ENCODE data around the gene DOC2A. TPM values are rescaled to one million over a fixed set of nuclear protein-coding genes. Genes with fewer than 3 reads are reported as not detected.

Gene DOC2A
- total and polyA plus RNA-seq, 10 of the 15 experiments (the other 5 are each of a cell fraction or from before 2014, with no cell fraction given): 0.06 to 0.17 (median 0.12) TPM; not detected in 6

- TF ChIP-seq, protein P1, sequence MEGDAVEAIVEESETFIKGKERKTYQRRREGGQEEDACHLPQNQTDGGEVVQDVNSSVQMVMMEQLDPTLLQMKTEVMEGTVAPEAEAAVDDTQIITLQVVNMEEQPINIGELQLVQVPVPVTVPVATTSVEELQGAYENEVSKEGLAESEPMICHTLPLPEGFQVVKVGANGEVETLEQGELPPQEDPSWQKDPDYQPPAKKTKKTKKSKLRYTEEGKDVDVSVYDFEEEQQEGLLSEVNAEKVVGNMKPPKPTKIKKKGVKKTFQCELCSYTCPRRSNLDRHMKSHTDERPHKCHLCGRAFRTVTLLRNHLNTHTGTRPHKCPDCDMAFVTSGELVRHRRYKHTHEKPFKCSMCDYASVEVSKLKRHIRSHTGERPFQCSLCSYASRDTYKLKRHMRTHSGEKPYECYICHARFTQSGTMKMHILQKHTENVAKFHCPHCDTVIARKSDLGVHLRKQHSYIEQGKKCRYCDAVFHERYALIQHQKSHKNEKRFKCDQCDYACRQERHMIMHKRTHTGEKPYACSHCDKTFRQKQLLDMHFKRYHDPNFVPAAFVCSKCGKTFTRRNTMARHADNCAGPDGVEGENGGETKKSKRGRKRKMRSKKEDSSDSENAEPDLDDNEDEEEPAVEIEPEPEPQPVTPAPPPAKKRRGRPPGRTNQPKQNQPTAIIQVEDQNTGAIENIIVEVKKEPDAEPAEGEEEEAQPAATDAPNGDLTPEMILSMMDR (IDR thresholded peaks at IDR 0.05 in 2 of 3, conservative IDR thresholded peaks at IDR 0.05 in 1 of 3; ENCODE audit: control insufficient read depth in 2 of 3, extremely low read depth in 1 of 3, insufficient read depth in 1 of 3, low read depth in 3 of 3, low read length in 3 of 3): no peak
- TF ChIP-seq RUNX3 (IDR thresholded peaks at IDR 0.05; ENCODE audit: low read length): no peak
- no peak for TF ChIP-seq FOS (IDR thresholded peaks at IDR 0.05; ENCODE audit: borderline replicate concordance, extremely low read depth, insufficient read length)
- no peak for TF ChIP-seq RELA (IDR thresholded peaks at IDR 0.05; ENCODE audit: borderline replicate concordance, partially characterized antibody)
- TF ChIP-seq SMAD1 (IDR thresholded peaks at IDR 0.05; ENCODE audit: low read depth, partially characterized antibody): no peak
- TF ChIP-seq ZBTB4 (CRISPR knock-in tag; IDR thresholded peaks at IDR 0.05): no peak
- TF ChIP-seq, protein P2, sequence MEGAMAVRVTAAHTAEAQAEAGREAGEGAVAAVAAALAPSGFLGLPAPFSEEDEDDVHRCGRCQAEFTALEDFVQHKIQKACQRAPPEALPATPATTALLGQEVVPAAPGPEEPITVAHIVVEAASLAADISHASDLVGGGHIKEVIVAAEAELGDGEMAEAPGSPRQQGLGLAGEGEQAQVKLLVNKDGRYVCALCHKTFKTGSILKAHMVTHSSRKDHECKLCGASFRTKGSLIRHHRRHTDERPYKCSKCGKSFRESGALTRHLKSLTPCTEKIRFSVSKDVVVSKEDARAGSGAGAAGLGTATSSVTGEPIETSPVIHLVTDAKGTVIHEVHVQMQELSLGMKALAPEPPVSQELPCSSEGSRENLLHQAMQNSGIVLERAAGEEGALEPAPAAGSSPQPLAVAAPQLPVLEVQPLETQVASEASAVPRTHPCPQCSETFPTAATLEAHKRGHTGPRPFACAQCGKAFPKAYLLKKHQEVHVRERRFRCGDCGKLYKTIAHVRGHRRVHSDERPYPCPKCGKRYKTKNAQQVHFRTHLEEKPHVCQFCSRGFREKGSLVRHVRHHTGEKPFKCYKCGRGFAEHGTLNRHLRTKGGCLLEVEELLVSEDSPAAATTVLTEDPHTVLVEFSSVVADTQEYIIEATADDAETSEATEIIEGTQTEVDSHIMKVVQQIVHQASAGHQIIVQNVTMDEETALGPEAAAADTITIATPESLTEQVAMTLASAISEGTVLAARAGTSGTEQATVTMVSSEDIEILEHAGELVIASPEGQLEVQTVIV (IDR thresholded peaks at IDR 0.05; ENCODE audit: borderline replicate concordance, partially characterized antibody): no peak
- TF ChIP-seq GABPA (IDR thresholded peaks at IDR 0.05; ENCODE audit: low read depth): no peak
- TF ChIP-seq POLR2A (IDR thresholded peaks at IDR 0.05; ENCODE audit: low read depth, low read length): peak; percentile 66
- TF ChIP-seq, protein P3, sequence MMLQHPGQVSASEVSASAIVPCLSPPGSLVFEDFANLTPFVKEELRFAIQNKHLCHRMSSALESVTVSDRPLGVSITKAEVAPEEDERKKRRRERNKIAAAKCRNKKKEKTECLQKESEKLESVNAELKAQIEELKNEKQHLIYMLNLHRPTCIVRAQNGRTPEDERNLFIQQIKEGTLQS (IDR thresholded peaks at IDR 0.05; ENCODE audit: borderline replicate concordance, extremely low read depth, low read depth, low read length): no peak
- no peak for TF ChIP-seq NFYA (IDR thresholded peaks at IDR 0.05; ENCODE audit: borderline replicate concordance, low read depth, low read length)
- TF ChIP-seq PAX5 (IDR thresholded peaks at IDR 0.05; ENCODE audit: borderline replicate concordance, low read depth, low read length): no peak
- TF ChIP-seq BCL3 (IDR thresholded peaks at IDR 0.05; ENCODE audit: borderline replicate concordance, insufficient read depth, low read depth, low read length, poor library complexity, severe bottlenecking): peak; percentile 15
- TF ChIP-seq MYB (IDR thresholded peaks at IDR 0.05; ENCODE audit: borderline replicate concordance, low read depth, low read length): no peak
- TF ChIP-seq GATAD2B (conservative IDR thresholded peaks at IDR 0.05; ENCODE audit: low read depth): no peak
- TF ChIP-seq NBN (IDR thresholded peaks at IDR 0.05): peak; percentile 55; the same call in 1 of the 2 replicates
- no peak; the same call in 1 of the 2 replicates for TF ChIP-seq MTA3 (IDR thresholded peaks at IDR 0.05; ENCODE audit: borderline replicate concordance, low read length)
- TF ChIP-seq ZNF622 (IDR thresholded peaks at IDR 0.05): no peak
Measured at GRCh38 chr16:29995324-29995910, 15.4 kb downstream of the DOC2A start, which contains the start of gene HIRIP3 (continued).

Measured in GM12878 (cell line).